Activated CD8-positive, alpha-beta memory T cell treated with anti-CD3 and anti-CD28 coated beads for 36 hours (primary cell): ENCODE results near the gene MESP2. TPM values are rescaled to one million over a fixed set of nuclear protein-coding genes. Genes with fewer than 3 reads are reported as not detected.

Source experiments
- CTCF ChIA-PET: fragments of 350-600 bp; sonication (Branson Sonifier 250); formaldehyde crosslinking; loops from one replicate; lab custom pipeline; 2021; ENCODE audit warnings: antibody characterized with exemption; lab: Charles Lee
- POLR2A ChIA-PET: fragments of 350-600 bp; sonication (Branson Sonifier 250); formaldehyde crosslinking; loops from one replicate; lab custom pipeline; 2021; ENCODE audit warnings: antibody characterized with exemption; lab: Charles Lee
- total RNA-seq, 2 experiments: library from RNA; stranded (reverse); gene quantifications; one replicate each; pipeline ENCODE4 v1.2.3, GENCODE V29; 2021

The MESP2 gene, protein sequence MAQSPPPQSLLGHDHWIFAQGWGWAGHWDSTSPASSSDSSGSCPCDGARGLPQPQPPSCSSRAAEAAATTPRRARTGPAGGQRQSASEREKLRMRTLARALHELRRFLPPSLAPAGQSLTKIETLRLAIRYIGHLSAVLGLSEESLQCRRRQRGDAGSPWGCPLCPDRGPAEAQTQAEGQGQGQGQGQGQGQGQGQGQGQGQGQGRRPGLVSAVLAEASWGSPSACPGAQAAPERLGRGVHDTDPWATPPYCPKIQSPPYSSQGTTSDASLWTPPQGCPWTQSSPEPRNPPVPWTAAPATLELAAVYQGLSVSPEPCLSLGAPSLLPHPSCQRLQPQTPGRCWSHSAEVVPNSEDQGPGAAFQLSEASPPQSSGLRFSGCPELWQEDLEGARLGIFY
- total RNA-seq, result not detected

DNA sequence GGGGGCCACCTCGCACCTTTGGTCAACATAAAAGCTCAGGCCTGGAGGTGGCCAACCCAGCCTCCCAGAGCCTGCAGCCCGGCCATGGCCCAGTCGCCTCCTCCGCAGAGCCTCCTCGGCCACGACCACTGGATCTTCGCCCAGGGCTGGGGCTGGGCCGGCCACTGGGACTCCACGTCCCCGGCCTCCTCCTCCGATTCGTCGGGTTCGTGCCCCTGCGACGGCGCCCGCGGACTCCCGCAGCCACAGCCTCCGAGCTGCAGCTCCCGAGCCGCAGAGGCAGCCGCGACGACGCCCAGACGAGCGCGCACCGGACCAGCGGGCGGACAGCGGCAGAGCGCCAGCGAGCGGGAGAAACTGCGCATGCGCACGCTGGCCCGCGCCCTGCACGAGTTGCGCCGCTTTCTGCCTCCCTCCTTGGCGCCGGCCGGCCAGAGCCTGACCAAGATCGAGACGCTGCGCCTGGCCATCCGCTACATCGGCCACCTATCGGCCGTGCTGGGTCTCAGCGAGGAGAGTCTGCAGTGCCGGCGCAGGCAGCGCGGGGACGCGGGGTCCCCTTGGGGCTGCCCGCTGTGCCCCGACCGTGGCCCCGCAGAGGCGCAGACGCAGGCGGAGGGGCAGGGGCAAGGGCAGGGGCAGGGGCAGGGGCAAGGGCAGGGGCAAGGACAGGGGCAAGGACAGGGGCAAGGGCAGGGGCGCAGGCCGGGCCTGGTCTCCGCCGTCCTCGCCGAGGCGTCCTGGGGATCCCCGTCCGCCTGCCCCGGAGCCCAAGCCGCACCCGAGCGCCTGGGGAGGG, at the start of gene MESP2:
Gene MESP2 (plus strand): TSS at position 59 of the 799 bp plus-strand sequence. CDS start 26 bp downstream, at position 85.
- ChIA-PET CTCF (no interaction called here), POLR2A (no interaction called here)

DNA sequence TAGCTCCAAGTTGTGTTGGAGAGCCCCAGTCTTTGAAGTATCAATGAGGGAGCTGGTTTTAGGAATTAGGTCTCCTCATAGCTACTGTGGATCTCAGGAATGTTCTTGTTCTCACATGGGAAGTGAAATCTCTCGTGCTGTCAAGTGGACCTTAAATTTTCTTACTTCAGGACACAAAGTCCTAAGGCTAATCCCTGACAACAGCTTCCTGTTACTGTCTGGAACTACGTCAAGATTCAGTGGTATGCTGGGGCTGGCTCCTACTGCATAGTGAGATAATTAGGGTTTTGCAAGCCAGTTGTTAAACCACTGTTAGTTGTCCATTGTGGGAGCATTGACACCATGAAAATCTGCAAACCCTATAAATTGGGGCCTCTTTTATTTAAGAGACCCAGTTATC, 47.9 kb upstream of the MESP2 start:
- CTCF ChIA-PET, result interaction anchor here (3.4 kb wide), 1 partner anchor 12 kb away, joined by 12 read pairs; no protein-coding TSS in a partner anchor

DNA sequence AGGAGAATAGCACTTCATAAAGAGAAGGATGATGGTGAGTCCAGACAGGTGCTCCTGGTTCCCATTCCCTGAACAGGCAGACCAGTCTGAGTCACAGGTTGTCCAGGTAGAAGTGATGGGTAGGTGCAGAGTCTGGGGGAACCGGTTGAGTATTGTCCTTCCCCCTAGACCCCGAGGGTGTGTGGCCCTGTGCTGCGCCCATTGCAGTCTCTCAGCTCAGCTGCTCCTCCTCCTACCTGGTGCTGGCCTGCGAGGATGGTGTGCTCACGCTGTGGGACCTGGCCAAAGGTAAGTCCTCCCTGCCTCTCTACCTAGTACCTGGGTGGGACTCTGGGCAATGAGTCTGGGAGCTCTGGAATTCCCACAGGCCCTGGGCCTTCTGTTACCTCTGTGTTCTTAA, 44.9 kb upstream of the MESP2 start:
- POLR2A ChIA-PET, result no interaction called here

More for the DNA sequence above, 47.9 kb upstream of the MESP2 start:
- POLR2A ChIA-PET, result no interaction called here

DNA sequence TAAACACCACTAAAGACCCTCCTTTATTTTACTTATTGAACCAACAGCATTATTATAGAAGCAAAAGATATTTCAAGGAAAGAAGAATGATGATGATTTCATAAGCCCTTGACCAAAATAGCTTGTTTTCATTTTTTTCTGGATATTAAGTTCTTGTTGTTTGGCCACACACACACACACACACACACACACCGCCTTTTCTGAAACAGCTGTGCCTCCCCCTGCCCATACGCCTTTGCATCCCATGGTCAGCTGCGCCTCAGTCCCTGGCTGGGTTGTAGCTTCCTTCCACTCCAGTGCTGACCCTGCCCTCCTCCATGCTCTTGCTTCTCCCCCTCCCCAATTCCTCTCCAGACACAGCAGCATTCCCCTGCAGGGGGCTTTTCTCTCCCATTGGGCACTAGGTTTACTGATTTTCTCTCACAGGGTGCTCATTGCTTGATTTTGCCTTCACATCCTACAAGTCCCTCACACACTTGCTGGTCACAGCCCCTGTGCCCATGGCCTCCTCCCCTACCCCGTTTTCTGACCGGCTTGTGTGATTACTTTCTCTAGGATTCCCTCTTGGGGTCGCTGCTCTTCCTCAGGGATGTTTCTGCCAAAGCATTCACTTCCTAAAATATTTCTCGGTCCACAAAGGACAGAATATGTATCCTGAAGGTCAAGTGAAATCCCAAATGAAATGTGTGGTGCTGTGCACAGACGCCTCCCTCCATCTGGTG, 43.5 kb upstream of the MESP2 start:
- CTCF ChIA-PET, result no interaction called here

More for the DNA sequence above, 44.9 kb upstream of the MESP2 start:
- CTCF ChIA-PET, result no interaction called here

DNA sequence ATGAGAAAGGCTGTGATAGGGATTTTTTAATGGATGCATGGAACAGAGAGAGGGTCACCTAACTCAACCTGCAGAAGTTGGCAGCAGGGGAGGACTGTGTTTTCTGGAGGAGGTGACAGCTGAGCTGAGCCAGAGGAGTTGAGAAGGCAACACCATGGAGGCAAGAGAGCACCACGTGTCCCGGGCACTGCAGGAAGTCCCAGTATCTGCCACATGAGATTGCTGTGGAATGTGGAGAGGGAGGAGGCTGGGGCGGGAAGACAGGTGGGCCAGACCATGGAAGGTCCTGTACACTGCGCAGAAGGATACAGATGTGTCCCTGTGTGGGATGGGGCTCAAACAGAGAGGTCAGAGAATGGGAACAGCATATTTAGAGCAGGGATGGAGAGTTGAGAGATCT, 40.4 kb upstream of the MESP2 start:
- ChIA-PET POLR2A (no interaction called here), CTCF (no interaction called here)

More for the DNA sequence above, 43.5 kb upstream of the MESP2 start:
- POLR2A ChIA-PET, result no interaction called here

DNA sequence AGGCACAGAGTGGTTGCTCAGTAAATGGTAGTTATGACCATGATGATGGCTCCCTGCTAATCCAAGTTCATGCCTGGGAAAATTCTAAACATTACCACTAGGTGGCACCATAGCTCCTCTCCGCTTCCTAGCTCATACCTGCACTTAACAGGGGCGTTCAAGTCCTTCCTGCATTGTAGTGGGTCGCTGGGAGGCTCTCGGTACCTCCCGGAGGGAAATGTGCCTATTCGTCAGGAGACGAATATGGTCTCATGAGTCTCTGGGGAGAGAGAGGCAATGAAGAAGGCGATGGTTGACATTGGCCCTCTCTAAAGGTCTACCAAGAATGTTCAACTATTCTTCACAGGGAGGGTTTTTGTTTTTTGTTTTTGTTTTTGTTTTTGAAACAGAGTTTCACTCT, 36.0 kb upstream of the MESP2 start:
- CTCF ChIA-PET, result interaction anchor here (0.6 to 2.0 kb wide), 7 partner anchors 11 to 348 kb away, joined by 3 to 12 read pairs (median 3); partner anchors contain the start of gene MESP1
- POLR2A ChIA-PET, result no interaction called here

DNA sequence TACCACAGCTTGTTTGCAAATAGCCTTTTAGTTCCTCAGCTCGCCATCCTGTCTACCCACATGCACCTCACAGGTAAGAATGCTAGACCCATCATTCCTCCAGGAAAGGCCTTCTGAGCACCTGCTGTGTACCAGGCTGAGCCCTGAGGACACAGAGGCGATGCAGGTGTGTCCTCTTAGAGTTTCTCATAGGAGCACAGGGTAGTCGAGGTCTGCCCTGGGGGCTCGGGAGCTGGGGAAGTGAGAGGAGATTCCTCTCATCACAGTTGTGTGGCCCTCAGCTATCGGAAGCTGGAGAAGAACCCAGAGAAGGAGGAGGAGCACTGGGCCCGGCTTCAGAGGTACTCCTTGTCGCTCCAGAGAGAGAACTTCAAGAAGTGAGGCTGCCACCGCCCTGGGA, 33.1 kb upstream of the MESP2 start:
- CTCF ChIA-PET, result interaction anchor here (0.6 kb wide), 1 partner anchor 246 kb away, joined by 3 read pairs; no protein-coding TSS in a partner anchor
- POLR2A ChIA-PET, result no interaction called here

DNA sequence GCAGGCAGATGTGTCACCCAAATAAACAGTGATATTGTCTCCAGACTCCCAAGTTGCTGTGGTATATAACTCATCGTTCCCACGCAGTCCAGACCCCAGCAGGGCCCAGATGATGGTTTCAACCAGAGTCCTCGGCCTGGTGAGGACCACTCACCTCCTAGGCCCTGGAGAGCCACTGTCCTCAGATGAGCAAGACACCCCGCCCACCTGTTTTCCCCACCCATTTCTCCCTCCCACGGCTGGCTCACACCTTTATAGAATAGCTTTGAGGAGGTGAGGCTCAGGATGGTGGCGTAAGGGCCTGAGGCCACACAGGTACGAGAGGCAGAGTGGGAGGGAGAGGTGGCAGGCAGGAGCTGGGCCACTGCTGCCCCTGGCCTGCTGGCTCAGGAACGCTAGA, 32.5 kb upstream of the MESP2 start:
- CTCF ChIA-PET, result interaction anchor here (0.6 kb wide), 1 partner anchor 246 kb away, joined by 3 read pairs; no protein-coding TSS in a partner anchor
- POLR2A ChIA-PET, result no interaction called here

DNA sequence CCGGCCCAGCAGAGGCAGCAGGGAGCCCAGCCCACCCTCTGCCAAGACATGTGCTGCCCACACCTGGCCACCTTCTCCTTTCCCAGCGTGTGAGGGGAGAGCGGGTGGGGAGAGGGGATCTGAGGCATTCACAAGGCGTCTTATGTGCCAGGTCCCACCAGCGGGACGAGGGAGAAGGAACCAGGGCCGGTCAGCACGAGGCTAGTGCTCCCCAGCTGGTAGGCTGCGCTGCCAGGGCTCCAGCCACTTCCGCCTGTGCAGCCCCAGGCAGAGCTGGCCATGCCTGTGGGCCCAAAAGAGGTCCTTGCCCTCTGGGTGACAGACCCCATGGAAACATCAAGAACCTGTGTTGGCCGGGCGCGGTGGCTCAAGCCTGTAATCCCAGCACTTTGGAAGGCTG, 31.0 kb upstream of the MESP2 start:
- CTCF ChIA-PET, result no interaction called here

DNA sequence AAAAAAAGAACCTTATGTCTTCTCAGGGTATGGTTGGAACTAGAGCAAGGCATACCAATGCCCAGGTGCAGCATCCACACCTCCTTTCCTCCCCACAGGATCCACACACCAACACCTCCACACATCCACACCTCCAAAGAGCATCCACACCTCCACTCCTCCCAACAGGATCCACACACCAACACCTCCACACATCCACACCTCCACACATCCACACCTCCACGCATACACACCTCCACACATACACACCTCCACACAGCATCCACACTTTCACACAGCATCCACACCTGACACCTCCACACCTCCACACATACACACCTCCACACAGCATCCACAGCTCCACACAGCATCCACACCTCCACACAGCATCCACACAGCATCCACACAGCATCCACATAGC, 30.4 kb upstream of the MESP2 start:
- CTCF ChIA-PET, result no interaction called here
- POLR2A ChIA-PET, result no interaction called here

More for the DNA sequence above, 31.0 kb upstream of the MESP2 start:
- POLR2A ChIA-PET, result no interaction called here

DNA sequence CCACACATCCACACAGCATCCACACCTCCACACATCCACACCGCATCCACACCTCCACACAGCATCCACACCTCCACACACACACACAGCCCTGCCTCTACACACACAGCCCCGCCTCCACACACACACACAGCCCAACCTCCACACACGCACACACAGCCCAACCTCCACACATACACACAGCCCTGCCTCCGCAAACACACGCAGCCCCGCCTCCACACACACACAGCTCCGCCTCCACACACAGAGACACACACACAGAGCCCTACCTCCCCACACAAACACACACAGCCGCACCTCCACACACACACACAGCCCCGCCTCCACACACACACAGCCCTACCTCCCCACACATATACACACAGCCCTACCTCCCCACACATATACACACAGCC, 29.7 kb upstream of the MESP2 start:
- CTCF ChIA-PET, result no interaction called here
- POLR2A ChIA-PET, result no interaction called here

DNA sequence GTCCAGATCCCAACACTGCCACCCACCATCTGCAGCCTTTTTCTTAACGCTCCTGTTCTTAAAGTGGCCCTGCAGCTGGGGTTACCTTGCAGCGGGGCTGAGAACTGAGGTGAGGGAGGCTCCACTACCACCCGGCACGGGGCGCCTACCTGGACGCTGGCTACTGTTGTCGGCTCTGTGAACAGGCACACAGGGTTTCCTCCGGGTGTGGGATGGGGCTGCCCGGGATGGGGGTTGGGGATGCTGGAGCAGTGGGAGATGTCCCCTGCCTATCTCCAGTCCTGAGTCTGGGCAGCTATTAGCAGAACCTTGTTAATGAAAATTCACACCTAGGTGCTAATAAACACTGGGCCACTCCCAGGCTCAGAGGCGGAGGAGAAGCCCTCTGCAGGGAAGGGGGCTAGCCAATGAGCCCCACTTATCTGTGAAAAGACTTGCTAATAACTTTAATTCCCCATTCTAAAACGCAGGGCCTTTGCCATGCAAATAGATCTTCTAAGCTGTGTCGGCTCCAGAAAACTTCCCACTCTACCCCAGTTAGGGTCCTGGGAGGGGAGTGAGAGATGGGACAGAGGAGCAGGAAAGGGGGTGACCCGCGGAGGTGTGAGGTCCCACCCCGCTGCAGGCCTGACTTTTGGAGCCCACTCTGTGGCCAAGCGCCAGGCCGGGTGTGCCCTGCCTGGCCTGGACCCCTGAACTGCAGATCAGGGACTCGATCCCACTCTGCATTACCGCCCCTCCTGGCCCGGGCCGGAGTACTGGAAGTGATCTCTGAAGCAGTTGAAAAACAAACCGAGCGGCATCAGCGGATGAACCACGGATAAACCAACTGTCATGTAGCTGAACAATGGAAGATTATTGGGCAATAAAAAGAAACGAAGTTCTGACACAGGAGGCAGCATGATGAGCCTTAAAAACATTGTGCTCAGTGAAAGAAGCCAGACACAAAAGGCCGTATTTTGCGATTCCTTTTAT, 28.1 kb upstream of the MESP2 start:
- CTCF ChIA-PET, result interaction anchor here (0.9 kb wide), 1 partner anchor 14 kb away, joined by 3 read pairs; no protein-coding TSS in a partner anchor
- POLR2A ChIA-PET, result no interaction called here

DNA sequence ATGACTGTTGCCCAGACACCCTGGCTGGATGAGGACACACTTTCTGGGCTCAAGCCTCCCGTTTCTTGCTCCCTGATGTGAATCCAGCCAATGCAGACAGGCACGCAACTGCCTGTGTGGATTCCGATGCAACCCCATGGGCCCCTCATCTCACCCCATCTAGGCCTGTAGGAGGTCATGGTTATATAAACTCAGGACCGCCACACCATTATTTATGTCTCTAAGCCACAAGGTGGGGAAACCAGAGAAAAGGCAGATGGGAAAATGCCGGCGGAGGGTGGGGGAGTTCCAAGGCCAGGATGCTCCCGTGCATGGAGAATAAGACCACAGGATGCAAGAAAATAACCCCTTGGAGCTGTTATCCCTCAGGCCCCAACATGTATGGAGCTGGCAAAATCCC, 27.1 kb upstream of the MESP2 start:
- POLR2A ChIA-PET, result interaction anchor here (1.3 kb wide), 1 partner anchor 12 kb away, joined by 3 read pairs; no protein-coding TSS in a partner anchor
- CTCF ChIA-PET, result no interaction called here

DNA sequence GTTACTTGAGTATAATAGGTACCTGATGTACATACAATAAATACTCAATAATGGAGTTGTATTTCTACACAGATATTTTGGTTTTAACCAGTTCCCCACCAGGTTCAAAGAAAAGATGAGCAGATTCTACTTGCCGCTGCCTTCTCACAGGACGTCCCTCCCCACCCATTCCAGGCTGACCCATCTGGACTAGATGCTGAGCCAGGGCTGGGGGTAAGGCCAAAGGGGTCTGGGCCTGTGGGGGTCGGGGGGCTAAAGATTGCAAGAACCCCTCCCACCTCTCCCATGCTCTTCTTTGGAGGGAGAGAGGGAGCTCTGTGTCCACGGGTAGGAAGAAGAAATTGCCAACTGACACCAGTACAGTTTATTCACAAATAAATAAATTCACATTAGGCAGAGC, 26.6 kb upstream of the MESP2 start:
- ChIA-PET CTCF (no interaction called here), POLR2A (interaction anchor here (1.3 kb wide), 1 partner anchor 11 kb away, joined by 3 read pairs; no protein-coding TSS in a partner anchor)

DNA sequence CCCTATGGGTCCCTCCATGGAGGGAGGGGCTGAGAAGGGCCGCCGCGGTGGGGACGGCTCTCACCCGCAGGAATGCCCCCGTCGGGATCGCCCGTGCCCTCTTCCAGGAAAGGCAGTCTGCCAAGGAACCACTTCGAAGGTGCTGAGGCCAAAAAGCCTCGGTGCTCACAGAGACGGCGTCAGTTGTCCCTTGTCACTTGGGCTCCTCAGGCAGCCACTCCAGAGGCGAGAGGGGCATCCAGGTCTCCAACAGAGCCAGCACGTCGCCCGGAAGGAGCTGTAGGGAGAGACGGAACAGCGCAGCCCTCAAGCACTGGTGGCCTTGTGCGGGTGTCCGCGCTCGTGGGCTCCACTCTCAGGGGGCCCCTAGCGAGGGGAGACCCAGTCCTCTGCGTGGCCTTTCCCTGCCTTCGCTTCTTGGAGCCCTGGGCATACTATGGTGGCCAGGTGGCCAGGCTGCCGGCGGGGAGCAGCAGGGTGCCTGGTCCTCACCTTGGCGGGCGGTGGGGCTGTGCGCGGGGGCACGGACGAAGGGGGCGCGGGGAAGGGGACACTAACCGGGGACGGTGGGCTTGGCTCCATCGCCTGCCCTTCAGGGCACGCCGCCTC, 26.1 kb upstream of the MESP2 start:
- ChIA-PET CTCF (interaction anchor here (1.0 to 1.6 kb wide), 3 partner anchors 10 to 144 kb away, joined by 3 to 5 read pairs (median 3); partner anchors contain the start of gene AP3S2), POLR2A (interaction anchor here (1.3 kb wide), 1 partner anchor 11 kb away, joined by 3 read pairs; no protein-coding TSS in a partner anchor)

DNA sequence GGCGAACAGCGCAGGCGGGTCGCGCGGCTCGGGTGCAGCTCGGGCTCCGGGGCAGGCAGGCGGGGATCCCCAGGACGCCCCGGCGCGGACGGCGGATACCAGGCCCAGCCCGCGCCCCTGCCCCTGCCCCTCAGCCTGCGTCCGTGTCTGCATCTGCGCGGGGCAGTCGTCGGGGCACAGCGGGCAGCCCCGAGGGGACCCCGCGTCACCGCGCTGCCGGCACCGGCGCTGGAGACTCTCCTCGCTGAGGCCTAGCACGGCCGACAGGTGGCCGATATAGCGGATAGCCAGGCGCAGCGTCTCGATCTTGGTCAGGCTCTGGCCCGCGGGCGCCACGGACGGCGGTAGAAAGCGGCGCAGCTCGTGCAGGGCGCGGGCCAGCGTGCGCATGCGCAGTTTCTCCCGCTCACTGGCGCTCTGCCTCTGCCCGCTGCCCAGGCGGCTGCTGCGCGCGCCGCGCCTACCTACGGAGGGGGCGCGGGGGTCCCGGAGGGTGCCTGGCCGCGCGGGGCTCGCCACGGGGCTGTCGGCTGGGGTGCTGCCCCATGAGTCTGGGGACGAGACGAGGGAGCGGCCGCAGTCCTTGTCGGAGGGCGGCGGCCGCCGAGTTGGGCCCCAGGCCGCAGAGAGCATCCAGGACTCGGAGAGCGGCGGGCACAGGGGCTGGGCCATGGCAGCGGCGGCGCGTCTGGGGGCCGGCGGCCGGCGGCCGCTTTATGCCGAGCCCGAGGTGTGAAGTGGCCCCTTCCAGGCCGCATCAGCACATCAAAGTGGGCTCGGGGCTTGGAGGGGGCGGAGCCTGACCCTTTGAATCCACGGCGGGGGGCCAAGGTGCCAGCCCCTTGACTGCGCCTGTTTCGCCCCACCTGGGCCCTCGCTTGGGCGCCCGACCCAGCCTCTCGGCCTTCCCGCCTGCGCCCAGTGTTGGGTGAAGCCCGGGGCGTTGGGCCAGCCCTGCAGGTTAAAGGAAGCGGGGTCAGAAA, 25.3 kb upstream of the MESP2 start, which contains the start of gene MESP1:
Gene MESP1 (minus strand): TSS at position 690 of the 983 bp plus-strand sequence. CDS start 18 bp downstream, at position 672.
- ChIA-PET CTCF (interaction anchor here (1.0 to 1.7 kb wide), 4 partner anchors 10 to 143 kb away, joined by 3 to 7 read pairs (median 4); partner anchors contain the start of gene AP3S2), POLR2A (interaction anchor here (1.3 kb wide), 1 partner anchor 10 kb away, joined by 3 read pairs; no protein-coding TSS in a partner anchor)
